BLaER1 (cell line): ENCODE measurements around the gene SDC3.

Source experiments
- H3K27ac ChIP-seq: shearing (Covaris generic); formaldehyde crosslinking; 2 replicates; pipeline ENCODE4 v1.8.1; 2022
- H3K27me3 ChIP-seq: shearing (Covaris generic); formaldehyde crosslinking; 2 replicates; pipeline ENCODE4 v1.8.1; 2022
- H3K36me3 ChIP-seq: shearing (Covaris generic); formaldehyde crosslinking; 2 replicates; pipeline ENCODE4 v1.8.1; 2022
- H3K4me1 ChIP-seq: shearing (Covaris generic); formaldehyde crosslinking; 2 replicates; pipeline ENCODE4 v1.8.1; 2022
- H3K4me2 ChIP-seq: shearing (Covaris generic); formaldehyde crosslinking; 2 replicates; pipeline ENCODE4 v1.8.1; 2022
- H3K4me3 ChIP-seq: shearing (Covaris generic); formaldehyde crosslinking; 2 replicates; pipeline ENCODE4 v1.8.1; 2022
- H3K9ac ChIP-seq: shearing (Covaris generic); formaldehyde crosslinking; 2 replicates; pipeline ENCODE4 v1.8.1; 2022
- H3K9me3 ChIP-seq: shearing (Covaris generic); formaldehyde crosslinking; 2 replicates; pipeline ENCODE4 v1.8.1; 2022
- H4K20me1 ChIP-seq: shearing (Covaris generic); formaldehyde crosslinking; 2 replicates; pipeline ENCODE4 v1.8.1; 2022
- Cebpa-rat ChIP-seq: shearing (Covaris generic); IDR thresholded peaks from 2 replicates; pipeline ENCODE4 v1.8.1; 2022

Gene SDC3

GRCh38 chr1:30905916-30906620, 2.5 kb downstream of the SDC3 start:
- Histone ChIP-seq H3K27me3 (peaks cover 96% of the 10 kb centered on the region), H3K9me3 (no peaks in the 10 kb centered on the region), H3K9ac (no peak overlapping the region), H3K4me1 (peaks cover 29% of the 10 kb centered on the region), H3K27ac (no peak overlapping the region), H3K4me2 (no peak overlapping the region), H3K4me3 (no peak overlapping the region), H4K20me1 (peaks cover 88% of the 10 kb centered on the region), H3K36me3 (no peaks in the 10 kb centered on the region)
- no peak for TF ChIP-seq Cebpa-rat

DNA sequence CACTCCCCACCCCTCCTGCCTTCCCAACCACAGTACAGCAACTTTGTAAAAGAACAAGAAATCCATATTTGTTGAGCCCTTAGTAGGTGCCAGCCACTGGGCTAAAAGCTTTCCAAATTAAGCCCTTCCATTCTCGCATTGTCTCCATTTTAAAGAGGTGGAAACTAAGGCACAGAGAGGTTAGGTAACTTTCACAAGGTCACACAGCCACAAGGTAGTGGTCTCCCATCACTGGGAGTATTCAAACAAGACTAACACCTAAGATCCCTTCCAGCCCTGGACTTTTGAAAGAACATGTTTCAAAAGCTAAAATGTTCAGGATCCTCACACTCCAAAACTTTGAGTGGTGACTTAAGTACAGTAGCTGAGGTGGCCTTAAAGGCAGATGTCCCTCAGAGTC, 3.2 kb downstream of the SDC3 start:
- no peak overlapping the region for H3K27ac ChIP-seq
- peaks cover 95% of the 10 kb centered on the region for H3K27me3 ChIP-seq
- peaks cover 88% of the 10 kb centered on the region for H4K20me1 ChIP-seq
- no peak overlapping the region for H3K4me3 ChIP-seq
- H3K9ac ChIP-seq = no peak overlapping the region
- H3K4me2 ChIP-seq = no peak overlapping the region
- no peaks in the 10 kb centered on the region for H3K36me3 ChIP-seq
- TF ChIP-seq Cebpa-rat = no peak
- peaks cover 22% of the 10 kb centered on the region for H3K4me1 ChIP-seq
- H3K9me3 ChIP-seq = no peaks in the 10 kb centered on the region

DNA sequence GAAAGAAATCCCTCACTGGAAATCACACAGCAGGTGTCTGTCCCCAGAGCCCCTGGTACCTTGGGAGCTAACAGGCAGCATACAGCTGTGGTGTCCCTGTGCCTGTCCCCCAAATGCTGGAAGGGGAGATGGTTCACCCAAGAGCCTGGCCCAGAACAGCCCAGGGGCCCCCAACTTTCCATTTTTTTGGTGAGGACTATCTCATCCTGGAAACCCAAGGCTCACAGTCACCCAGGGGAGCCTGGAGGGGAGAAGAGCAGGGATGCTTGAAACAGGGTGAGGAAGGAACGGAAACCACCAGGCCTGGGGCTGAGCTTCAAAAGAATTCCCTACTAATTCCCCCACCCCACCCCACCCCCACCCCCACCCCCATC, 3.6 kb downstream of the SDC3 start:
- no peak overlapping the region for H3K4me2 ChIP-seq
- no peak for TF ChIP-seq Cebpa-rat
- H4K20me1 ChIP-seq = peaks cover 88% of the 10 kb centered on the region
- H3K4me3 ChIP-seq = no peak overlapping the region
- no peaks in the 10 kb centered on the region for H3K9me3 ChIP-seq
- H3K9ac ChIP-seq = no peak overlapping the region
- no peaks in the 10 kb centered on the region for H3K36me3 ChIP-seq
- peaks cover 17% of the 10 kb centered on the region for H3K4me1 ChIP-seq
- peaks cover 95% of the 10 kb centered on the region for H3K27me3 ChIP-seq
- no peak overlapping the region for H3K27ac ChIP-seq

GRCh38 chr1:30904191-30904961, 4.2 kb downstream of the SDC3 start:
- H3K4me1 ChIP-seq = peaks cover 13% of the 10 kb centered on the region
- no peak overlapping the region for H3K27ac ChIP-seq
- no peaks in the 10 kb centered on the region for H3K9me3 ChIP-seq
- H3K27me3 ChIP-seq = peaks cover 95% of the 10 kb centered on the region
- no peak for TF ChIP-seq Cebpa-rat
- no peaks in the 10 kb centered on the region for H3K36me3 ChIP-seq
- no peak overlapping the region for H3K4me3 ChIP-seq
- H3K4me2 ChIP-seq = peak overlapping the region; percentile 36; the same call in 1 of the 2 replicates
- peaks cover 88% of the 10 kb centered on the region for H4K20me1 ChIP-seq
- no peak overlapping the region for H3K9ac ChIP-seq

- Histone ChIP-seq H3K4me1 (peaks cover 16% of the 10 kb centered on the region; the same call in 1 of the 2 replicates), H3K9ac (no peak overlapping the region), H3K36me3 (no peaks in the 10 kb centered on the region), H3K27ac (no peak overlapping the region), H3K4me3 (no peak overlapping the region), H3K27me3 (peaks cover 95% of the 10 kb centered on the region), H3K9me3 (no peaks in the 10 kb centered on the region), H4K20me1 (peaks cover 90% of the 10 kb centered on the region), H3K4me2 (no peak overlapping the region)
- TF ChIP-seq Cebpa-rat = no peak
Observed at GRCh38 chr1:30903343-30904034, 5.1 kb downstream of the SDC3 start.

- peaks cover 16% of the 10 kb centered on the region; the same call in 1 of the 2 replicates for H3K4me1 ChIP-seq
- no peak overlapping the region for H3K9ac ChIP-seq
- no peaks in the 10 kb centered on the region for H3K9me3 ChIP-seq
- H3K36me3 ChIP-seq = no peaks in the 10 kb centered on the region
- no peak for TF ChIP-seq Cebpa-rat
- H3K27me3 ChIP-seq = peaks cover 95% of the 10 kb centered on the region
- no peak overlapping the region for H3K27ac ChIP-seq
- peaks cover 94% of the 10 kb centered on the region for H4K20me1 ChIP-seq
- H3K4me2 ChIP-seq = no peak overlapping the region
- H3K4me3 ChIP-seq = no peak overlapping the region
Observed at GRCh38 chr1:30902593-30903290, 5.8 kb downstream of the SDC3 start.

DNA sequence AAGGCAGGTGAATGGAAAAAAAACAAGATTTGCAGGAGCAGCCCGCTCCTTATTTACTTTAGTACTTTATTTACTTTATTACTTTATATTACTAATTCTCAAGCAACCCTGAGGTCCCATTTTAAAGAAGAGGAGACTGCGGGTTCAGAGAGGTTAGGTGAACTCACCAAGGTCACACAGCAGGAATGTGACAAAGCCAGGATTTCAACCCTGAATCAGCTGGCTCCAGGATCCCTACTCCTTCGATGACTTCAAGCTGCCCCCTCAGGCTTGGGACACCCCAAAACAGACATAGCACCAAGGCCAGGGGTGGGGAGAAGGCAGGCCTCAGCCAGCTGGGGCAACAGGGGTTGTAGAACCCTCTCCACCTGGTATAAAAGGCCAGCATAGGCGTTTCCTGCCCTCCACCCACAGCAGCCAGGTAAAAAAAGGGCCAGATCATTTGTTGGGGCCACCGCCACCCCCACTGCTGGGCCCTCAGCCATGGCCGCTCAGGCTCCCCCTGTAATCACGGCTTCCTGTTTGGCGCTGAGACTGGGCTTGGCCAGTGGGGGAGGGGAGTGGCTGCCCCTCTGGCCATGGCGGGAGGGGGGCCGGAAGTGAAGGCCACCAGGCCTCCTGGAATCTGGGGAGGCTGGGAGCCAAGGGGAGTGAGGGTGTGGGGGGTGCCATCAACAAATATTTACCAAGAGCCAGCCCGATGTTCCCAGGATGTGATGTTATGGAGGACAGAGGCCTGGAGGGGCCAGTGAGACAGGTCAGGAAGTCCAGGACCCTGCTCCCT, 6.6 kb downstream of the SDC3 start:
- Histone ChIP-seq H3K4me1 (peaks cover 16% of the 10 kb centered on the region; the same call in 1 of the 2 replicates), H3K9ac (no peak overlapping the region), H3K27me3 (peaks cover 95% of the 10 kb centered on the region), H4K20me1 (peaks cover 94% of the 10 kb centered on the region), H3K36me3 (no peaks in the 10 kb centered on the region), H3K27ac (no peak overlapping the region), H3K4me2 (no peak overlapping the region), H3K9me3 (no peaks in the 10 kb centered on the region), H3K4me3 (no peak overlapping the region)
- TF ChIP-seq Cebpa-rat = no peak

DNA sequence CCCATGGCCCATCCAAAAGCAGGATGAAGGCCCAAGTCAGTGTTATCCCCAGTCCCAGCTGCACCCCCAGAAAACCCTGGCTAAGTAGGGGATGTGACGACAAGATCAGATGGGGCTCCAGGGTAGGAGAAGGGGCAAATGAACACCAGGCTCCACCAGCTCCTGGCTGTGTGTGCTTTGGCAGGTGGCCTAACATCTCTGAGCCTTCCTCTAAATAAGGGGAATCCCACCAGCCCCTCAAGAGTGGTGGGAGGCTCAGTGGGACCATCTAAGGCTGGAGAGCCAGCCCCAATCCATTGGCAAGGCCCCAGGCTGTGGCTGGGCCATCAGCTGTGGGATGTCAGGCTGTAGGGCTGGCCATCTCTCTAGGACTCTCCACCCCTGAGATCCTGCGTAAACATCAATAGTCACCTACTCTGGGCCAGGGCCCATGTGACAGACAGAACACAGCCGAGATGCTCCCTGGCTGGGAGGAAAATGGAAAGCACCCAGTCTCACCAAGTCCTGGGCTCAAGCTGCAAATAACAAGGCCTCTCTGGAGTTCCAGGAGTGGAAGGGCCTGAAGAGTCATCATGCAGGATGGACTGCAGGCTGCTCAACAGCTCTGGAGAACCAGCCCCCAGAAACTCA, 7.5 kb downstream of the SDC3 start:
- no peak overlapping the region for H3K27ac ChIP-seq
- peaks cover 94% of the 10 kb centered on the region for H4K20me1 ChIP-seq
- H3K4me1 ChIP-seq = peaks cover 16% of the 10 kb centered on the region; the same call in 1 of the 2 replicates
- no peak overlapping the region for H3K4me3 ChIP-seq
- no peak for TF ChIP-seq Cebpa-rat
- peaks cover 95% of the 10 kb centered on the region for H3K27me3 ChIP-seq
- no peak overlapping the region for H3K4me2 ChIP-seq
- H3K36me3 ChIP-seq = no peaks in the 10 kb centered on the region
- H3K9me3 ChIP-seq = no peaks in the 10 kb centered on the region
- H3K9ac ChIP-seq = no peak overlapping the region
